OCI-LY7 (cell line): ENCODE measurements around the gene TTC31. TPM values are rescaled to one million over a fixed set of nuclear protein-coding genes. Genes with fewer than 3 reads are reported as not detected.

ENCODE experiments used
- BruUV-seq: library from RNA; stranded (reverse); fragments of 400-500 nt; replicated peaks from 2 replicates; lab custom pipeline; 2021; lab: Mats Ljungman, UMichigan
- CTCF ChIA-PET: fragments of 300-600 bp; sonication (Branson Sonifier 250); formaldehyde crosslinking; loops from one replicate; lab custom pipeline; 2022; ENCODE audit warnings: antibody characterized with exemption; ENCODE audit not compliant: unreplicated experiment; lab: Charles Lee
- POLR2A ChIA-PET: fragments of 300-600 bp; sonication (Branson Sonifier 250); formaldehyde crosslinking; loops from one replicate; lab custom pipeline; 2022; ENCODE audit warnings: antibody characterized with exemption; lab: Charles Lee
- DNase-seq: peaks from one replicate; pipeline ENCODE4 v3.0.0-alpha.2; 2015; ENCODE audit warnings: low spot score
- H2AFZ ChIP-seq: fragments of 200-600 bp; sonication (generic), shearing (Covaris generic); 2 replicates; pipeline ENCODE4 v1.6.1; 2014; ENCODE audit warnings: mild to moderate bottlenecking, antibody characterized with exemption, low read length, moderate library complexity
- H3K27ac ChIP-seq: fragments of 200-600 bp; sonication (generic); 2 replicates; pipeline ENCODE4 v1.5.1; 2014; ENCODE audit warnings: mixed run types, low read depth, mild to moderate bottlenecking, moderate library complexity, low read length, inconsistent platforms; ENCODE audit not compliant: poor library complexity, severe bottlenecking
- H3K36me3 ChIP-seq: fragments of 200-600 bp; sonication (generic); 2 replicates; pipeline ENCODE4 v1.6.1; 2014; ENCODE audit warnings: mild to moderate bottlenecking, antibody characterized with exemption, low read length, moderate library complexity, mixed read lengths; ENCODE audit not compliant: insufficient read depth
- H3K4me1 ChIP-seq: fragments of 200-600 bp; sonication (generic); 2 replicates; pipeline ENCODE4 v1.5.1; 2014; ENCODE audit warnings: mild to moderate bottlenecking, low read length; ENCODE audit not compliant: insufficient read depth, poor library complexity, severe bottlenecking
- H3K4me2 ChIP-seq: fragments of 200-600 bp; sonication (generic); 2 replicates; pipeline ENCODE4 v1.6.1; 2014; ENCODE audit warnings: mild to moderate bottlenecking, low read length
- H3K4me3 ChIP-seq: fragments of 200-600 bp; sonication (generic); 2 replicates; pipeline ENCODE4 v1.5.1; 2014; ENCODE audit warnings: mild to moderate bottlenecking, low read depth, low read length; ENCODE audit not compliant: poor library complexity, severe bottlenecking
- H3K79me2 ChIP-seq: fragments of 200-600 bp; sonication (generic); 2 replicates; pipeline ENCODE4 v1.6.1; 2016; ENCODE audit warnings: low read depth, mild to moderate bottlenecking, low read length, moderate library complexity, mixed read lengths; ENCODE audit not compliant: insufficient read depth
- H3K9me2 ChIP-seq: fragments of 200-600 bp; sonication (generic); 2 replicates; pipeline ENCODE4 v1.6.1; 2016; ENCODE audit warnings: mild to moderate bottlenecking, low read length, mixed read lengths; ENCODE audit not compliant: insufficient read depth
- H3K9me3 ChIP-seq: fragments of 200-600 bp; sonication (generic); 2 replicates; pipeline ENCODE4 v1.6.1; 2014; ENCODE audit warnings: mild to moderate bottlenecking, mixed run types, low read length, mixed read lengths
- H4K20me1 ChIP-seq: fragments of 200-600 bp; sonication (generic); 2 replicates; pipeline ENCODE4 v1.6.1; 2014; ENCODE audit warnings: mild to moderate bottlenecking, antibody characterized with exemption, low read length, moderate library complexity, mixed read lengths; ENCODE audit not compliant: insufficient read depth
- CTCF ChIP-seq: fragments of 200-600 bp; sonication (generic); conservative IDR thresholded peaks from 2 replicates; pipeline ENCODE4 v1.5.1; 2014; ENCODE audit warnings: mild to moderate bottlenecking, antibody characterized with exemption, low read length, moderate library complexity, mixed read lengths
- EZH2phosphoT487 ChIP-seq: fragments of 200-600 bp; sonication (generic); IDR thresholded peaks from 2 replicates; pipeline ENCODE4 v1.6.1; 2018; ENCODE audit warnings: low read depth, borderline replicate concordance, mild to moderate bottlenecking, mixed run types, antibody characterized with exemption, low read length, moderate library complexity, mixed read lengths
- intact Hi-C: fragments of 100-400 bp; cut with micrococcal nuclease; formaldehyde crosslinking; loops from one replicate; pipeline ENCODE4 v1.10.0; 2022; ENCODE audit not compliant: unreplicated experiment
- total RNA-seq, 2 experiments: library from RNA; depleted of rRNA in 1 of 2; stranded (reverse); fragments of >200 nt in 1 of 2; shearing (Covaris generic) in 1 of 2; gene quantifications; 2 replicates each; pipeline ENCODE4 v1.2.3, GENCODE V29; 2014 to 2022

The TTC31 gene
- total RNA-seq, 2 experiments from 2014 or later, result 31.5 to 34.6 TPM

- TF ChIP-seq CTCF, result no peak
- TF ChIP-seq EZH2phosphoT487, result peak; percentile 83
Observed at GRCh38 chr2:74498500-74499266, 15.8 kb downstream of the TTC31 start.

GRCh38 chr2:74499267-74499939, 16.5 kb downstream of the TTC31 start, which contains the start of gene LBX2:
LBX2 (minus strand) TSS chr2:74499603; CDS start chr2:74499537, 66 bp downstream.
- Histone ChIP-seq H3K79me2 (no peaks in the 10 kb centered on the region), H3K4me1 (peaks cover 9% of the 10 kb centered on the region), H3K9me2 (no peaks in the 10 kb centered on the region), H3K36me3 (0 out of 2 replicates have a peak, but pooled peaks cover under 1% of the 10 kb centered on the region), H3K27ac (no peak within 1 kb of the TSS), H3K4me2 (peak within 1 kb of the TSS; percentile 16; the same call in 1 of the 2 replicates), H2AFZ (no peak within 1 kb of the TSS), H3K9me3 (no peaks in the 10 kb centered on the region), H3K4me3 (no peak within 1 kb of the TSS), H4K20me1 (no peaks in the 10 kb centered on the region)
- POLR2A ChIA-PET, result no interaction called here
- BruUV-seq, result no TSS peak
- DNase-seq, result no peak
- CTCF ChIA-PET, result no interaction called here
- intact Hi-C loops, result no loop called here
- TF ChIP-seq CTCF (no peak), EZH2phosphoT487 (no peak)

More at GRCh38 chr2:74498500-74499266, 15.8 kb downstream of the TTC31 start:
- Histone ChIP-seq H4K20me1 (no peaks in the 10 kb centered on the region), H3K9me3 (no peaks in the 10 kb centered on the region), H3K79me2 (no peaks in the 10 kb centered on the region), H3K9me2 (no peaks in the 10 kb centered on the region), H3K4me1 (peaks cover 9% of the 10 kb centered on the region), H3K27ac (no peak overlapping the region), H3K4me3 (no peak overlapping the region), H3K36me3 (peaks cover 8% of the 10 kb centered on the region), H3K4me2 (peak overlapping the region; percentile 16; the same call in 1 of the 2 replicates), H2AFZ (no peak overlapping the region)
- intact Hi-C loops, result no loop called here
- ChIA-PET POLR2A (no interaction called here), CTCF (no interaction called here)
- DNase-seq, result no peak
- no TSS peak for BruUV-seq
